ENCODE data around the gene SERAC1.

SERAC1 gene

DNA sequence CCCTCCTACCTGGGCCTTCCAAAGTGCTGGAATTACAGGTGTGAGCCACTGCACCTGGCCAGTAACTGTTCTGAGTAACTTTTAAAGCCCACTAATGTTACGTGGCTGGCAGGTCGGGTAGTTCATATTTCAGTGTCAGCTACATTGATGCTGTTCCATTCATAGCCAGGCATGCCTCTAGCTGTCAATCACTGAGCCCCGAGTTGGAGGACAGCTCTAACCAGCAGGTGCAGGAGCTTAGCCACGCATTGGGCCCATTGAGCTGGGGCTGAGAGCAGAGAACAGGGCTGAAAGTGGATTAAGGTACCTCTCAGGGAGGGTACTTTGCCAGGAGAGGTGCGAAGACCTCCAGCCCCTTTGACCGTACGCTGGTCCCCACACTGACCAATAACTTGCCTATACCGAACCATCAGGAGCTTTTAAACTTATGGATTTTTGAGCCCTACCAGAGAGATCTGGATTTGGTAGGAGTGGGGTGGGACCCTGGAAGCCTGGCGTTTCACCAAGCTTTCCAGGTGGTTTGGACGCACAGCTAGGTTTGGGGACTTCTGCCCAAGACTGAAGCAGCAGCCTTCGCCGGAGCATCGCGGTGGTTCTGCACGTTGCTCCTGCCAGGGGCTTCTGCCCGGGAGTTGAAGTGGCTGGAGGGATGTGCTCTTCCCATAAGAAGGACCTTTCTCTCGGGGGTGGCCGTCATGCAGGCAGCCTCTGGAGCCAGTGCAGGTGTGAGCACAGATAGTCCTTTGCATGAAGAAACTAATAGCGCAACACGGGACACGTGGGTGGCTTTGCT lies 82.6 kb downstream of the SERAC1 start:
- FAIRE-seq (no peak), DNase-seq (ENCODE audit: extremely low spot score, insufficient read length, low read depth) (no peak)

DNA sequence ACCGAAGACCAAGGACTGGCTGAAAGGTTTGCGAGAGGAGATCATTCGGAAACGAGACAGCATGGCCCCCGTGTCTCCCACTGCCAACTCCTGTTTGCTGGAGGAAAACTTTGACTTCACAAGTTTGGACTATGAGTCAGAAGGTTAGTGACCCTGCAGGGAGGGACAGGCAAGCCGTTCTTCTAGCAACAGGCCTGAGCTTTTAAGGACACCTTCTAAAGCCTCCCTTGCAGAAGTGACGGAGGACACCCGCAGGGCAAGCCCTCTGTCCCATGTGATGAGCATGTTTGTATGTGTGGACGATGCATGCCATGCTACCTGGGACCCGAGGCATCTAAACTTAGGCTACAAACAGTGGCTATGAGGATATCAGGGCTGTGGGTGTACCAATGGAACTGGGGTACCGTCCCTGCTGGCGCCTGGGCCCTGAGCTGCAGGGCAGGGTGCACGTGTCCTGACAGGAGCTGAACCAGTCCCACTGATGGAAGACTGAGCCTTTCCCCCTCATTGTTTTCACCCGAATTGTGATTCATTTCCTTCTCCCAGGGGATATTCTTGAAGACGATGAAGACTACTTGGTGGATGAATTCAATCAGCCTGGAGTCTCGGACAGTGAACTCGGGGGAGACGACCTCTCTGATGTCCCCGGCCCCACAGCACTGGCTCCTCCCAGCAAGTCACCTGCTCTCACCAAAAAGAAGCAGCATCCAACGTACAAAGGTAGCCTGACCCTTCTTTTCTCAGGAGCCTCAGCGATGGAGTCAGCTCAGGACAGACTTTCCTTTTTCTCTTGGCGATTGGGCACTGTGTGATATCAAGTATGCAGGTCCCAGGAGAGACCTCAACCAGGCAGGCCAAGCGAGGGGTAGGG lies 84.4 kb downstream of the SERAC1 start:
- DNase-seq (ENCODE audit: extremely low spot score, insufficient read length, low read depth) (no peak), FAIRE-seq (no peak)

DNA sequence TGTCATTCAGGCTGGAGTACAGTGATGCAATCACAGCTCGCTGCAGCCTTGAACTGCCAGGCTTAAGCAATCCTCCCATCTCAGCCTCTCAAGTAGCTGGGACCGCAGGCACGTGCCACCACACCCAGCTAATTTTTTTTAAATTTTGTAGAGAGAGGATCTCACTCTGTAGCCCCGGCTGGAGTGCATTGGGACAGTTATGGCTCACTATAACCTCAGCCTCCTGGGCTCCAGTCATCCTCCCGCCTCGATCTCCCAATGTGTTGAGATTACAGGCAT lies 86.5 kb downstream of the SERAC1 start:
- DNase-seq (ENCODE audit: extremely low spot score, insufficient read length, low read depth) (no peak), FAIRE-seq (no peak)

DNA sequence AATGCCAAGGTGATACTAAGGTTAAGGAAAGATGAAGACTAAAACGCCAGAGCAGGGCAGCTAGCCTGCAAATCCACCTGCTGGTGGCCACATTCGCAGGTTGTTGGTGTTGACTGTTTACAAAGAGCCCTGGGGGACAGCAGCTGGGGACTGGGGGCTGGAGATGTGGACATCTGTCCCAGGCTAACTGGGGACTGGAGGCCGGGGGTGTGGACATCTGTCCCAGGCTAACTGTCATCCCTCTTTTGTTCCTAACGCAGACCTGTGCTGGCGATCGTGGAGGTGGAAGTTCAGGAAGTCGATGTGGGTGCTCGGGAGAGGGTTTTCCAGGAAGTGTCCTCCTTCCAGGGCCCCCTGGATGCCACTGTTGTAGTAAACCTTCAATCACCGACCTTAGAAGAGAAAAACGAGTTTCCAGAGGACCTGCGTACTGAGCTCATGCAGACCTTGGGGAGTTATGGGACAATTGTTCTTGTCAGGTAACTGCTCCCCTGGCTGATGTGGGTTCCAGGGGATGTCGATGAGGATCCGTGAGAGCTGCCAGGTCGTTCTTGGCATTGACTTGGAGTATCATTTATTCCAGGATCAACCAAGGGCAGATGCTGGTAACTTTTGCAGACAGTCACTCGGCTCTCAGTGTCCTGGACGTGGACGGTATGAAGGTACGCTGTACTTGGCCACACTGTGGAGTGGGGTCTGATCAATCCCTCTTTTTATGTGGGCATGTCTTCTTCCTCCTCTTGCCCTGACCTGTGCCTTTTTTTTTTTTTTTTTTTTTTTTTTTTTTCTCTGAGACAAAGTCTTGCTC lies 87.0 kb downstream of the SERAC1 start:
- no peak for DNase-seq (ENCODE audit: extremely low spot score, insufficient read length, low read depth)
- FAIRE-seq: no peak

DNA sequence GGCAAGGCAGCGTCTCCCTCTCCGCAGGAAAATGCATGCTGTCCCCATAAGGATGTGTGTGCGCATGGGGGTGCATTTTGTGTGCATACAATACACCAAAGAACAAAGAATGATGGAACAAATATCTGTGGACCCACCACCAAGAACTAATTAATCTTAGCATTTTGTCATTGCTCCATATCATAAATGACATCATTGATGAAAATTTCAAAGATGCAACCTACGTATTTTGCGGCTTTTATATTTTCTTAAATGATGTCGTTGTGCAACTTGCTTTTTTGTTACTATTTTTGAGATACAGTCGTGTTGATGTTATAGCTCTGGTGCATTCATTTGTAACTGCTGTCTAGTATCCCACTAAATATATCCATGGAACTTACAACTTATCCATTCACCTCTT lies 89.7 kb downstream of the SERAC1 start:
- no peak for DNase-seq (ENCODE audit: extremely low spot score, insufficient read length, low read depth)
- FAIRE-seq: no peak

DNA sequence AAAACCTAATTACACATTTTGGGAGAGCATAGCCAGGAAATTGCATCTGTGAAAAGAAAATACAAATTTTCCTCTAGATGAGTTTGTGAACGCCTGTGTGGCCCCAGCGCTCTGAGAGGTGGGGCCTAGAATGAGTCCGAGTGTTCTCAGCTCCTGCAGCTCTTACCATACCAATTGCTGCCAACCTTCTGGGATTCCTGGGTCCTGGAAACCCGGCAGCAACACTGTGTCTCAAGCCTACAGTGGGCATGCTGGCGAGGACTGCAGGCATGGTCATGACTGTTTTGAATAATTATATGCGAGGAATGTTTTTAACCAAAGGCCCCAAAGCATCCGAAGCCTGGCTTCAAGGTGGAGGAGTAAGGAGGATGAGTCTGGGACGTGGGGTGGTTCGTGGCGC lies 90.4 kb downstream of the SERAC1 start:
- FAIRE-seq (no peak), DNase-seq (ENCODE audit: extremely low spot score, insufficient read length, low read depth) (no peak)

DNA sequence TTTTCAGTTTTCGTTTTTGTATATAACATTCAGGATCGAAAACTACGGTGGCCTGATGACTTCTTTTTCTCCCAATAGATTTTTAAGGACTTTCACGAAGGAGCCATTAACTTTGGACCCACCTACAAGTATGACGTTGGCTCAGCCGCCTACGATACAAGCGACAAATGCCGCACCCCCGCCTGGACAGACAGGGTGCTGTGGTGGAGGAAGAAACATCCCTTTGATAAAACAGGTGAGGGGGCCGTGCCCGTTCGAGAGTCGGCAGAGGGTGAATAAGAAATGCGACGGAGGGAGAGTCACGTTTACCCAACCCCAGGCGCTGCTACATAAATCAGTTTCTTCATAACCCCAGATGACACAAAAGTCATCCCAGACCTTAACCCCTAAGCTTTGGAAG lies 91.5 kb downstream of the SERAC1 start:
- no peak for FAIRE-seq

DNA sequence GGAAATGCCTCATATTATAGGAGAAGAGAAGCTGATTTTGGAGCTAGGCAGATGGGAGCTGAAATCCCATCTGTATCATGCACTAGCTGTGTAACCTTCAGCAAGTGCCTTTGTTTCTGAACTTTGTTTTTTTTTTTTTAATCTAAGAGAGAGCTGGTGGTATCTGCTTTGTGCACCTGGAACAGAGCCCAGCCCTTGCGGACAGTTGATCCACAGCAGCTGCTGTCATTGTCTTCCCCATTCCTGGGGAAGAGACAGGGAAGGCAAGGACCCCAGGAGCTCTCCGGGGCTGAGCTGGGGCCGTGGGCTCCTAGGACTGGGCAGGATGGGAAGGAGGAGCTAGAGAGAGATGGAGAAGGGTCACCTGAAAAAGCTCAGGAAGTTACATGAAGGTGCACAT lies 94.3 kb downstream of the SERAC1 start:
- DNase-seq (ENCODE audit: extremely low spot score, insufficient read length, low read depth): no peak
- FAIRE-seq: no peak

More for the DNA sequence above, 91.5 kb downstream of the SERAC1 start:
- no peak for DNase-seq (ENCODE audit: extremely low spot score, insufficient read length, low read depth)

DNA sequence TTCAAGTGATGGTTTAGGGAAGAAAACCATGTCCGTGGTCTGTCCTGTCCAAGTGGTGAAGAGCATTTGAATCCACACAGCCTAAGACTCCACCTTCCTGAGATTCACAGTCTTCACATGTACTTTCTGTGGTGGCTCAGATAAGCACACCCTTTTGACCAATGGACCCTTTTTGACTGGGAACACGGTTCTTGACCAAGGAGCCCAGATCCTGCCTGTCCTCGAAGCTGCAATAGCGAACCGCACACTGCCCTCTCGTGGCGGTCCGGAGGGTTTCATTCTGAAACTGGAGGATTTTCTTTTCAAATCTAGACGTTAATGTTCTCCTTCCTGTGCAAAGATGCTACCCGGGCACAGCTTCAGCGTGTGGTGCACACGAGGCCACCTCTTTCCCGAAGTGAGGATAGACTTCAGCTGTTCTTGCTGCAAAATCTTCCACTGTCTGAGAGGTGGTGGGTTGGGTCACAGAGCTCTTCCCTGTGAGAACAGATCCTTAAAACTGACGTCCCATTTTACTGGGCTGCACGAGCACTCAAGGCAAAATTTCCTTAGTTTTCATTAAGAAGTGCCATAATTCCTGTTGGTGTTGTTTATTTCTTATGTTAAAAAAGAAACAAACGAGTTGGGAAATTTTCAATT lies 95.9 kb downstream of the SERAC1 start:
- FAIRE-seq (peak; percentile 89), DNase-seq (ENCODE audit: extremely low spot score, insufficient read length, low read depth) (peak; percentile 64)

DNA sequence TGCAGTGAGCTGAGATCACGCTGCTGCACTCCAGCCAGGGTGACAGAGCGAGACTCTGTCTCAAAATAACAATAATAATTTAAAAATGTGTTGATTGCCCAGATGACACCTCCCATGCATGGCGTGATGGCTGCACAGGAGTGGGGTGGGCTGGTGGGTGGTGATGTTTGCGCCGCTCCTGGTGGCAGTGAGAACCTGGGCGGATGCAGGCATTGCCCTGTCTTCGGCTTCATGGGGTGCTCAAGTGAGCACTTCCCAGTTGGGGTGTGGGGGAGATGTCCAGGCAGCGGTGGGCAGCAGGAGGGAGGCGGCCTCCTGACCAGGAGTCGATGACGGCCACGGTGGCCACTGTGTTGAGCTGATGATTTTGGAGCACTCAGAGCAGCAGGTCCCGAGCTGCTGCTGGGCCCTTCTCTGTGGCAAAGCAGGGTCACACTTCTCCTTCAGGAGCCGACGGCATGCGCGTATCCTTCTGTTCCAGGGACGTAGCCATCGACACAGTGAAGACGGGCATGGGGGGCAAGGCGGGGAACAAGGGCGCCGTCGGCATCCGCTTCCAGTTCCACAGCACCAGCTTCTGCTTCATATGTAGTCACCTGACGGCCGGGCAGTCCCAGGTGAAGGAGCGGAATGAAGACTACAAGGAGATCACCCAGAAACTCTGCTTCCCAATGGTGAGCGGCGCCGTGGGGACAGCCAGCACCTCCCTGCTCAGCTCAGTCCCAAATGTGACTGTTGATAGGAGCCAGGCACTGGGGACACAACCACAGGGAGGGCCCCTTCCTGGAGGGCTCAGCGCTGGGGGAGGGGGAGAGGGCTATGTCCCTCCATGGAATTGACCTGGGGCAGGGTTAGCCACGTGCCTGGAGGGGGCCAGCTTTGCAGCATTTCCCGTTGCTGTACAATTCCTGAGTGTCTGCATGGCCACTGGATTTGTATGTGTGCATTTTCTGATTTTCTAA lies 96.7 kb downstream of the SERAC1 start:
- FAIRE-seq (no peak), DNase-seq (ENCODE audit: extremely low spot score, insufficient read length, low read depth) (no peak)

DNA sequence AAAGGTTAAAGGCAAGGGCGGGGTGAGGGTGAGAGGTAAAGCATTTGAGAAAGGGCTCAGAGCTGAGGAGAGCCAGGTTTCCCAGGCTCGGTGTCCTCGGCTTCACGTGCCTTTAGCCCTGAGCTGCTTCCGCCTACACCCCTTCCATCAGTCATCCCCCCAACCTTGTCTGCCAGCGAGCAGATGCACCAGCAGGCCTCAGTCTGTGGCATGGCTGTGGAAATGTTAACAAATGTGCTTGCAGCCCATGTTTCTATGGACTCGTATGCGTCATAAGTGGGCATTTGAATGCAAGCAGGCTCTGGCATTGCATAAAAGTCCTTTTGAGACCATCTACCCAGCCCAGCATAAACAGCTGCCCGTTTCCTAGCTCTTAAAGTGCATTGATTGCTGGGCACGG lies 97.5 kb downstream of the SERAC1 start:
- DNase-seq (ENCODE audit: extremely low spot score, insufficient read length, low read depth) (no peak), FAIRE-seq (no peak)

DNA sequence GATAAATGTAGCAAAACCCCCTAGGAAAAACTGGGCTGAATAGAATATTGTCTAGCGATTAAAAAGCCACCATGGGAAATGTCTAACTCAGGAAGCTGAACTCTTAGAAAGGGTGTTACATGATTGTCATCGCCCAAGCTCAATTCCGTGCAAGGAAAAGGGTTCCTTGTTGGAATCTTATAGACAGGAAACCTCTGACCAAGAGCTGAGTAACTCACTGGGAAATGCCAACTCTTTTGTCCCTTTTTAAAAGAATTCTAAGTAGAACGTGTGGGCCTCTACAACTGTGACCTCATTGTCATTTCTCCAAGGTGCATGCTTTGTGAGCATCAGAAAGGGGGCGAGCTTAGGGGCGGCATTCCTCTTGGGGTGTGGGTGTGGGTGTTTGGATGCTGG lies 98.3 kb downstream of the SERAC1 start:
- DNase-seq (ENCODE audit: extremely low spot score, insufficient read length, low read depth) (no peak), FAIRE-seq (no peak)

DNA sequence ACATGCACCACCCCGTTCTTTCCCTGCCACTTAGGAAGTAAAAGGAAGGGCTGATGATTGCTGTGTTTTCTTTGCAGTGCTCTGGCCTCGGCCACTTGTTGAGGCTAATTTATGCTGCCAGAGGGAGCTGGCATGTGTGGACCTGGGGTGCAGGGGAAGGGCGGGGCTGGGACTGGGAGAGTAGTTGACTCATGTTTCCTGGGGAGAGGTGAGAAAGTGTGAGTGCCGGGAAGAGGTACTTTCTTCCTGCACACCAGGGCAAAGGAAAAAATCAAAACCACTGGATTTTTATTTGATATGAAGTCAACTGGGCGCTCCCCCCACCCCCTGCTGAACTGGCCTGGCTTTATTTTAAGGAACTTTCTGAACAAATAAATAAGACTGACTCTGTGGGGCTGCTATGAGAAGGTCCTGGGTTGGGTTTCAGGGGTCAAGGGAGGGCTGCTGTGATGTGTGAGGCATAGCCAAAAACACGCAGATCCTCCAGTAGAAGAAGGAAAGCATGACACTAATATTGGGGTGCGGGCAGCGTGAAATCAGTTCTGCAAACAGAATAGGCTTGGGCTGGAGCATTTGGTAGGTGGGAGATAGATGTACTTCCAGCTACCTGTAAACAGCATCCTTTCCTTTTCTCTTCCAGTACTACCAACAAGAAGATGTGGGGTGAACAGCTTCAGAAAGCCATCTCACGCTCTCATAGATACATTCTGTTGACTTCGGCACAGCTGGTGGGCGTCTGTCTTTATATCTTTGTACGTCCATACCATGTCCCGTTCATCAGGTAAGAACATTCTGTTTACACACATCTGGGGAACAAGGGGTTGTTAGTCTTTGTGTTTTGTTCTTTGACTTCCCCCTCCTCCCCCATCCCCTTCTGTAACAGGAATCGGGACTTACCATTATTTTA lies 98.9 kb downstream of the SERAC1 start:
- DNase-seq (ENCODE audit: extremely low spot score, insufficient read length, low read depth): no peak
- FAIRE-seq: no peak

DNA sequence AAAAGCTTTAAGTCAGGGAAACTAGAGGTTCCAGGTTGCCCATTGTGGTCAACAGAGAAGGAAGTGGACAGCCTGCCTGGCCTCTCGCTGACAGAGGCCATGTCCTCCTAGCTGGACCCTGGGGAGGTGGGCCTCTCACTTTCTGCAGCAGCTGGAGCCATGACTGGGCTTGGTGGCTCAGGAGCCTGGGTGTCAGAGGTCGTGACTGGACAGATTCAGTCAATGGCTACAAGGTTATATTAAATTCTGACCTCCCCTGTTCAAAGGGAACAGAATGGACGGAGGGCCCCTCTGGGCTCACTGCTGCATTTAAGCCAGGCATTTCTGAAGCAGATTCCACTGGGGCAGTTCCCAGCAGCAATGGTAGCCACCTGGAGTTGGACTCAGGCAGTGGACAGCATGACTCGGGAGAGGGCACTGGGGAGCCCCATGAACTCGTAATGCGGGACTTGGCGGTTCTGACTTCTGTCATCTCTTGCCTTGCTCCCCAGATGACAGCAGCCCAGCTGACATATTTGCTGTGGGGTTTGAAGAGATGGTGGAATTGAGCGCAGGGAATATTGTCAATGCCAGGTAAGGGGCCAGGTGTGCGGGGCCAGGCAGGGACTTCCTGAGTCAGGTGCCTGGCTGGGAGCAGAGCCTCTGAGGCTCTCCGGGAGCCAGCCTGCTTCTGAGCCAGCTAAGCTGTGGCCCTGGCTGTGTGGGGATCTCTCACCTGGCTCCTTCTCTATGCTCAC lies 99.7 kb downstream of the SERAC1 start:
- DNase-seq (ENCODE audit: extremely low spot score, insufficient read length, low read depth) (no peak), FAIRE-seq (no peak)

DNA sequence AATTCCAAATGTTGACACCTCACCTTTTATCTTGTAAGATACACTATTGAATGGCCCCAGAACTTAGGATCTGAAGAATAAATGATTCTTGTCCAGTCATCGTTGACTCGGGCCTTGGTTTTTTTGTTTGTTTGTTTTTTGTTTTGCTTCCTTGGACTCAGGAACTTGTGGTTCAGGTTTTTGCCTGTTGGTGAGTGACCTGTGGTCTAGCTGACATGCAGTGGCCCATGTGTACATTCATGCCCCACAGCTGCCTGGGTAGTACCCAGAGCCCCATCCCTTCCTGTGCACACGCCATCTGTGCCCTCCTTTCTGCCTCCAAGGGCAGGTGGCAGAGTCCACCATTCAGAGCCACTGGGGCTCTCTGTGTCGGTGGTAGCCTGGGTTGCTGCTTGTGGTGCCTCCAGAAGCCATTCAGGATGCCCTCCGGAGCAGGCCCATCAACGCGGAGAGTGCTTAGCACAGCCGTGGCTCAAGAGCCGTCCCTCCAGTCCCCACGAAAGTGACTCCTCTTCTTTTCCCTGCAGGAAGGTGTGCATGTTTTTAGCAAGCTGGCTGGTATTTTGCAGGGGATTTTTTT lies 100.5 kb downstream of the SERAC1 start:
- DNase-seq (ENCODE audit: extremely low spot score, insufficient read length, low read depth) (no peak), FAIRE-seq (no peak)

DNA sequence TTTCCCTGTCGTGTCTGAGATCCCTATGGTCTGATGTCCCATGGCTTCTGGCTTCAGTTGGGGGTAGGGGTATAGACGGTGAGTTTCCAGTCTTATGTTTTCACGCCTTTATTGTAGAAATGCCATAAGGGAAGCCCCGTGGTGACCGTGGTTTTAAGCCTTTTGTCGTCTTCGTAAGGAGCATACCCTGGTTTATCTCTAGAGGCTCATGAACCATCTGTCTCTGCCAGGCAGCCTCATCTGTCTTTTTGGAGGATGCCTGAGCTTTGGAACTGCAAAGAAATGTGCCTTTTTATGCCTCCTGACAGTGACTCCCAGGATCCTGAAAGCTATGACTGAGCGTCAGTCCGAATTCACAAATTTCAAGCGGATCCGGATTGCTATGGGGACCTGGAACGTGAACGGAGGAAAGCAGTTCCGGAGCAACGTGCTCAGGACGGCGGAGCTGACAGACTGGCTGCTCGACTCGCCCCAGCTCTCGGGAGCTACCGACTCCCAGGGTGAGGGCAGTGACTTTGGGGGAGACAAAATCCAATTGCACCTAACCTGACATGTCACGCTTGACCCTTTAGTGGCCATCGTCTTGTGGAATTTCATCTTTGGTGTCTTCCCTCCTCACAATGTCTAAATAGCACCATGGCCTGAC lies 101.8 kb downstream of the SERAC1 start:
- FAIRE-seq (no peak), DNase-seq (ENCODE audit: extremely low spot score, insufficient read length, low read depth) (no peak)
